ENCODE data around the gene EXOC3L1. TPM values are rescaled to one million over a fixed set of nuclear protein-coding genes. Genes with fewer than 3 reads are reported as not detected.

Gene EXOC3L1
- total and polyA plus RNA-seq, 2 of the 13 experiments (the other 11 are each of a cell fraction or from before 2014, with no cell fraction given), result 0.12 TPM; not detected in 1

DNA sequence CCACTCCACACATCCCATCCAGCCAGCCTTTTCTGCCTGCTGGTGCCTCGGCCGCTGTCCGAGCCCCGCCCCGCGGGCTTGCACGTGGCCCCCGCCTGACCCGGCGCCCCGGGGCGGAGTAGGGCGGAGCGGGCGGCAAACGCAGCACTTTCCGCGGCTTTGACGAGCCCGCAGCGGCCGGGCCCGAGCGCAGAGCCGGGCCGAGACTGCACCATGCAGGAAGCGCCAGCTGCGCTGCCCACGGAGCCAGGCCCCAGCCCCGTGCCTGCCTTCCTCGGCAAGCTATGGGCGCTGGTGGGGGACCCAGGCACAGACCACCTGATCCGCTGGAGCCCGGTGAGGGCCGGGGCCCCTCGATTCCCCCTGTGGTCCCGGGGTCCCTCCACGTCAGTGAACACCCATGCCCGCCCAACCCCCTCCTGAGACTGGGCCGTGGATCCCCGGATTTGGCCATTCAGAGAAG is 25.3 kb downstream of the EXOC3L1 start, which contains the start of gene HSF4 (continued):
- TF ChIP-seq, protein P1, sequence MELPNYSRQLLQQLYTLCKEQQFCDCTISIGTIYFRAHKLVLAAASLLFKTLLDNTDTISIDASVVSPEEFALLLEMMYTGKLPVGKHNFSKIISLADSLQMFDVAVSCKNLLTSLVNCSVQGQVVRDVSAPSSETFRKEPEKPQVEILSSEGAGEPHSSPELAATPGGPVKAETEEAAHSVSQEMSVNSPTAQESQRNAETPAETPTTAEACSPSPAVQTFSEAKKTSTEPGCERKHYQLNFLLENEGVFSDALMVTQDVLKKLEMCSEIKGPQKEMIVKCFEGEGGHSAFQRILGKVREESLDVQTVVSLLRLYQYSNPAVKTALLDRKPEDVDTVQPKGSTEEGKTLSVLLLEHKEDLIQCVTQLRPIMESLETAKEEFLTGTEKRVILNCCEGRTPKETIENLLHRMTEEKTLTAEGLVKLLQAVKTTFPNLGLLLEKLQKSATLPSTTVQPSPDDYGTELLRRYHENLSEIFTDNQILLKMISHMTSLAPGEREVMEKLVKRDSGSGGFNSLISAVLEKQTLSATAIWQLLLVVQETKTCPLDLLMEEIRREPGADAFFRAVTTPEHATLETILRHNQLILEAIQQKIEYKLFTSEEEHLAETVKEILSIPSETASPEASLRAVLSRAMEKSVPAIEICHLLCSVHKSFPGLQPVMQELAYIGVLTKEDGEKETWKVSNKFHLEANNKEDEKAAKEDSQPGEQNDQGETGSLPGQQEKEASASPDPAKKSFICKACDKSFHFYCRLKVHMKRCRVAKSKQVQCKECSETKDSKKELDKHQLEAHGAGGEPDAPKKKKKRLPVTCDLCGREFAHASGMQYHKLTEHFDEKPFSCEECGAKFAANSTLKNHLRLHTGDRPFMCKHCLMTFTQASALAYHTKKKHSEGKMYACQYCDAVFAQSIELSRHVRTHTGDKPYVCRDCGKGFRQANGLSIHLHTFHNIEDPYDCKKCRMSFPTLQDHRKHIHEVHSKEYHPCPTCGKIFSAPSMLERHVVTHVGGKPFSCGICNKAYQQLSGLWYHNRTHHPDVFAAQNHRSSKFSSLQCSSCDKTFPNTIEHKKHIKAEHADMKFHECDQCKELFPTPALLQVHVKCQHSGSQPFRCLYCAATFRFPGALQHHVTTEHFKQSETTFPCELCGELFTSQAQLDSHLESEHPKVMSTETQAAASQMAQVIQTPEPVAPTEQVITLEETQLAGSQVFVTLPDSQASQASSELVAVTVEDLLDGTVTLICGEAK (IDR thresholded peaks at IDR 0.05), result no peak
- TF ChIP-seq, protein P1 (CRISPR knock-in tag; IDR thresholded peaks at IDR 0.05), result no peak
- no peak for TF ChIP-seq HNRNPH1 (optimal IDR thresholded peaks at IDR 0.05; ENCODE audit: low read depth, low read length)
- TF ChIP-seq ZMAT3 (CRISPR knock-in tag; conservative IDR thresholded peaks at IDR 0.05), result peak; percentile 88
- no peak for TF ChIP-seq HMGA1 (CRISPR knock-in tag; conservative IDR thresholded peaks at IDR 0.05)
- TF ChIP-seq, protein P2, sequence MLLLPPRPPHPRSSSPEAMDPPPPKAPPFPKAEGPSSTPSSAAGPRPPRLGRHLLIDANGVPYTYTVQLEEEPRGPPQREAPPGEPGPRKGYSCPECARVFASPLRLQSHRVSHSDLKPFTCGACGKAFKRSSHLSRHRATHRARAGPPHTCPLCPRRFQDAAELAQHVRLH (CRISPR knock-in tag; IDR thresholded peaks at IDR 0.05; ENCODE audit: borderline replicate concordance, low read depth), result peak; percentile 82; the same call in 1 of the 2 replicates
- TF ChIP-seq, protein P3, sequence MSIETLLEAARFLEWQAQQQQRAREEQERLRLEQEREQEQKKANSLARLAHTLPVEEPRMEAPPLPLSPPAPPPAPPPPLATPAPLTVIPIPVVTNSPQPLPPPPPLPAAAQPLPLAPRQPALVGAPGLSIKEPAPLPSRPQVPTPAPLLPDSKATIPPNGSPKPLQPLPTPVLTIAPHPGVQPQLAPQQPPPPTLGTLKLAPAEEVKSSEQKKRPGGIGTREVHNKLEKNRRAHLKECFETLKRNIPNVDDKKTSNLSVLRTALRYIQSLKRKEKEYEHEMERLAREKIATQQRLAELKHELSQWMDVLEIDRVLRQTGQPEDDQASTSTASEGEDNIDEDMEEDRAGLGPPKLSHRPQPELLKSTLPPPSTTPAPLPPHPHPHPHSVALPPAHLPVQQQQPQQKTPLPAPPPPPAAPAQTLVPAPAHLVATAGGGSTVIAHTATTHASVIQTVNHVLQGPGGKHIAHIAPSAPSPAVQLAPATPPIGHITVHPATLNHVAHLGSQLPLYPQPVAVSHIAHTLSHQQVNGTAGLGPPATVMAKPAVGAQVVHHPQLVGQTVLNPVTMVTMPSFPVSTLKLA (IDR thresholded peaks at IDR 0.05), result peak; percentile 38; the same call in 1 of the 2 replicates
- TF ChIP-seq ZNF501 (CRISPR knock-in tag; IDR thresholded peaks at IDR 0.05), result peak; percentile 63; the same call in 1 of the 2 replicates
- TF ChIP-seq ATM (IDR thresholded peaks at IDR 0.05; ENCODE audit: borderline replicate concordance), result no peak
- 0 out of 2 replicates have a peak, but pooled peaks have one; percentile 33 for TF ChIP-seq PHF8 (CRISPR knock-in tag; IDR thresholded peaks at IDR 0.05)
- TF ChIP-seq RELA (CRISPR knock-in tag; IDR thresholded peaks at IDR 0.05), result peak; percentile 94
- TF ChIP-seq SKI (IDR thresholded peaks at IDR 0.05; ENCODE audit: partially characterized antibody), result no peak
- no peak for TF ChIP-seq CBX5 (CRISPR knock-in tag; IDR thresholded peaks at IDR 0.05; ENCODE audit: borderline replicate concordance)
- TF ChIP-seq SATB2 (CRISPR knock-in tag; IDR thresholded peaks at IDR 0.05), result peak; percentile 73; the same call in 1 of the 2 replicates
- TF ChIP-seq, protein P4, sequence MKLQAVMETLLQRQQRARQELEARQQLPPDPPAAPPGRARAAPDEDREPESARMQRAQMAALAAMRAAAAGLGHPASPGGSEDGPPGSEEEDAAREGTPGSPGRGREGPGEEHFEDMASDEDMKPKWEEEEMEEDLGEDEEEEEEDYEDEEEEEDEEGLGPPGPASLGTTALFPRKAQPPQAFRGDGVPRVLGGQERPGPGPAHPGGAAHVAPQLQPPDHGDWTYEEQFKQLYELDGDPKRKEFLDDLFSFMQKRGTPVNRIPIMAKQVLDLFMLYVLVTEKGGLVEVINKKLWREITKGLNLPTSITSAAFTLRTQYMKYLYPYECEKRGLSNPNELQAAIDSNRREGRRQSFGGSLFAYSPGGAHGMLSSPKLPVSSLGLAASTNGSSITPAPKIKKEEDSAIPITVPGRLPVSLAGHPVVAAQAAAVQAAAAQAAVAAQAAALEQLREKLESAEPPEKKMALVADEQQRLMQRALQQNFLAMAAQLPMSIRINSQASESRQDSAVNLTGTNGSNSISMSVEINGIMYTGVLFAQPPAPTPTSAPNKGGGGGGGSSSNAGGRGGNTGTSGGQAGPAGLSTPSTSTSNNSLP (IDR thresholded peaks at IDR 0.05; ENCODE audit: low read depth, low read length), result no peak
- TF ChIP-seq BRD4 (CRISPR knock-in tag; IDR thresholded peaks at IDR 0.05), result no peak
- TF ChIP-seq SMAD9 (CRISPR knock-in tag; IDR thresholded peaks at IDR 0.05), result 0 out of 2 replicates have a peak, but pooled peaks have one; percentile 64
- no peak for TF ChIP-seq SUZ12 (IDR thresholded peaks at IDR 0.05; ENCODE audit: low read depth, low read length)
- TF ChIP-seq PPARG (CRISPR knock-in tag; conservative IDR thresholded peaks at IDR 0.05), result peak; percentile 81
- TF ChIP-seq ZNF790 (CRISPR knock-in tag; IDR thresholded peaks at IDR 0.05; ENCODE audit: borderline replicate concordance), result no peak; the same call in 1 of the 2 replicates

Data from HepG2 (cell line).